Measurements from ENCODE around the gene LMTK3. TPM values are rescaled to one million over a fixed set of nuclear protein-coding genes. Genes with fewer than 3 reads are reported as not detected.

The LMTK3 gene
- total and polyA plus RNA-seq, 2 experiments from 2014 or later = 1.6 to 11.8 TPM

- TF ChIP-seq, protein P1, sequence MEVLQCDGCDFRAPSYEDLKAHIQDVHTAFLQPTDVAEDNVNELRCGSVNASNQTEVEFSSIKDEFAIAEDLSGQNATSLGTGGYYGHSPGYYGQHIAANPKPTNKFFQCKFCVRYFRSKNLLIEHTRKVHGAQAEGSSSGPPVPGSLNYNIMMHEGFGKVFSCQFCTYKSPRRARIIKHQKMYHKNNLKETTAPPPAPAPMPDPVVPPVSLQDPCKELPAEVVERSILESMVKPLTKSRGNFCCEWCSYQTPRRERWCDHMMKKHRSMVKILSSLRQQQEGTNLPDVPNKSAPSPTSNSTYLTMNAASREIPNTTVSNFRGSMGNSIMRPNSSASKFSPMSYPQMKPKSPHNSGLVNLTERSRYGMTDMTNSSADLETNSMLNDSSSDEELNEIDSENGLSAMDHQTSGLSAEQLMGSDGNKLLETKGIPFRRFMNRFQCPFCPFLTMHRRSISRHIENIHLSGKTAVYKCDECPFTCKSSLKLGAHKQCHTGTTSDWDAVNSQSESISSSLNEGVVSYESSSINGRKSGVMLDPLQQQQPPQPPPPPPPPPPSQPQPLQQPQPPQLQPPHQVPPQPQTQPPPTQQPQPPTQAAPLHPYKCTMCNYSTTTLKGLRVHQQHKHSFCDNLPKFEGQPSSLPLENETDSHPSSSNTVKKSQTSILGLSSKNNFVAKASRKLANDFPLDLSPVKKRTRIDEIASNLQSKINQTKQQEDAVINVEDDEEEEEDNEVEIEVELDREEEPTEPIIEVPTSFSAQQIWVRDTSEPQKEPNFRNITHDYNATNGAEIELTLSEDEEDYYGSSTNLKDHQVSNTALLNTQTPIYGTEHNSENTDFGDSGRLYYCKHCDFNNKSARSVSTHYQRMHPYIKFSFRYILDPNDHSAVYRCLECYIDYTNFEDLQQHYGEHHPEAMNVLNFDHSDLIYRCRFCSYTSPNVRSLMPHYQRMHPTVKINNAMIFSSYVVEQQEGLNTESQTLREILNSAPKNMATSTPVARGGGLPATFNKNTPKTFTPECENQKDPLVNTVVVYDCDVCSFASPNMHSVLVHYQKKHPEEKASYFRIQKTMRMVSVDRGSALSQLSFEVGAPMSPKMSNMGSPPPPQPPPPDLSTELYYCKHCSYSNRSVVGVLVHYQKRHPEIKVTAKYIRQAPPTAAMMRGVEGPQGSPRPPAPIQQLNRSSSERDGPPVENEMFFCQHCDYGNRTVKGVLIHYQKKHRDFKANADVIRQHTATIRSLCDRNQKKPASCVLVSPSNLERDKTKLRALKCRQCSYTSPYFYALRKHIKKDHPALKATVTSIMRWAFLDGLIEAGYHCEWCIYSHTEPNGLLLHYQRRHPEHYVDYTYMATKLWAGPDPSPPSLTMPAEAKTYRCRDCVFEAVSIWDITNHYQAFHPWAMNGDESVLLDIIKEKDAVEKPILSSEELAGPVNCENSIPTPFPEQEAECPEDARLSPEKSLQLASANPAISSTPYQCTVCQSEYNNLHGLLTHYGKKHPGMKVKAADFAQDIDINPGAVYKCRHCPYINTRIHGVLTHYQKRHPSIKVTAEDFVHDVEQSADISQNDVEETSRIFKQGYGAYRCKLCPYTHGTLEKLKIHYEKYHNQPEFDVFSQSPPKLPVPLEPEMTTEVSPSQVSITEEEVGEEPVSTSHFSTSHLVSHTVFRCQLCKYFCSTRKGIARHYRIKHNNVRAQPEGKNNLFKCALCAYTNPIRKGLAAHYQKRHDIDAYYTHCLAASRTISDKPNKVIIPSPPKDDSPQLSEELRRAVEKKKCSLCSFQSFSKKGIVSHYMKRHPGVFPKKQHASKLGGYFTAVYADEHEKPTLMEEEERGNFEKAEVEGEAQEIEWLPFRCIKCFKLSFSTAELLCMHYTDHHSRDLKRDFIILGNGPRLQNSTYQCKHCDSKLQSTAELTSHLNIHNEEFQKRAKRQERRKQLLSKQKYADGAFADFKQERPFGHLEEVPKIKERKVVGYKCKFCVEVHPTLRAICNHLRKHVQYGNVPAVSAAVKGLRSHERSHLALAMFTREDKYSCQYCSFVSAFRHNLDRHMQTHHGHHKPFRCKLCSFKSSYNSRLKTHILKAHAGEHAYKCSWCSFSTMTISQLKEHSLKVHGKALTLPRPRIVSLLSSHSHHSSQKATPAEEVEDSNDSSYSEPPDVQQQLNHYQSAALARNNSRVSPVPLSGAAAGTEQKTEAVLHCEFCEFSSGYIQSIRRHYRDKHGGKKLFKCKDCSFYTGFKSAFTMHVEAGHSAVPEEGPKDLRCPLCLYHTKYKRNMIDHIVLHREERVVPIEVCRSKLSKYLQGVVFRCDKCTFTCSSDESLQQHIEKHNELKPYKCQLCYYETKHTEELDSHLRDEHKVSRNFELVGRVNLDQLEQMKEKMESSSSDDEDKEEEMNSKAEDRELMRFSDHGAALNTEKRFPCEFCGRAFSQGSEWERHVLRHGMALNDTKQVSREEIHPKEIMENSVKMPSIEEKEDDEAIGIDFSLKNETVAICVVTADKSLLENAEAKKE (CRISPR knock-in tag; IDR thresholded peaks at IDR 0.05) = no peak
Observed at GRCh38 chr19:48461651-48461981, 50.0 kb downstream of the LMTK3 start (continued).

DNA sequence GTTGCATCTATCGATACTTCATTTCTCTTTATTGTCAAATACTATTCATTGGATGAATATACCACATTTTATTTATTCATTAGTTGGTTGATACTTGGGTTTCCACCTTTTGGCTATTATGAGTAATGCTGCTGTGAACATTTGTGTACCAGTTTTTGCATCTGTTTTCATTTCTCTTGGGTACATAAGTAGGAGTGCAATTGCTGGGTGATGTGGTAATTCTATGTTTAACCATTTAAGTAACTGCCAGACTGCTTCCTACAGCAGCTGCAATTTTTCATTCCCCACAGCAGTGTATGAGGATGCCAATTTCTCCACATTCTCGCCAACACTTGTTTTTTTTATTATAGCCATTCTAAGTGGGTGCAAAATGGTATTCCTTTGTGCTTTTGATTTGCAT, 53.6 kb downstream of the LMTK3 start:
- no peak overlapping the region for H2AFZ ChIP-seq
- H3K27ac ChIP-seq (ENCODE audit: low read depth) = no peak overlapping the region
- Mint-ChIP-seq H3K27ac (no peak overlapping the region), H3K4me3 (no peak overlapping the region), H3K4me1 (peaks cover 2% of the 10 kb centered on the region; the same call in 2 of the 3 replicates), H3K36me3 (ENCODE audit: low read depth) (peaks cover 47% of the 10 kb centered on the region), H3K9me3 (peaks cover 2% of the 10 kb centered on the region; the same call in 1 of the 3 replicates), H3K27me3 (ENCODE audit: insufficient read depth, low read depth, poor library complexity) (no peaks in the 10 kb centered on the region)
- H3K4me1 ChIP-seq (ENCODE audit: insufficient read depth) = peaks cover 3% of the 10 kb centered on the region; the same call in 1 of the 2 replicates
- ATAC-seq (no peak), DNase-seq (ENCODE audit: low spot score) (no peak)
- H3K79me2 ChIP-seq (replicated peaks; ENCODE audit: insufficient read depth) = no peaks in the 10 kb centered on the region
- peaks cover 6% of the 10 kb centered on the region for H4K20me1 ChIP-seq (replicated peaks; ENCODE audit: insufficient read depth)
- H3K36me3 ChIP-seq (ENCODE audit: insufficient read depth) = peaks cover 3% of the 10 kb centered on the region; the same call in 1 of the 2 replicates
- no peaks in the 10 kb centered on the region for H3K9me2 ChIP-seq (ENCODE audit: insufficient read depth)
- no peak overlapping the region for H3K4me2 ChIP-seq
- peaks cover 2% of the 10 kb centered on the region for H3F3A ChIP-seq (replicated peaks; ENCODE audit: low read depth)
- no peaks in the 10 kb centered on the region for H3K27me3 ChIP-seq (ENCODE audit: insufficient read depth)
- H3K4me3 ChIP-seq = no peak overlapping the region
- TF ChIP-seq CTCF (conservative IDR thresholded peaks at IDR 0.05; ENCODE audit: low read depth in 2 of 2) = no peak
- TF ChIP-seq POLR2AphosphoS5 (IDR thresholded peaks at IDR 0.05; ENCODE audit: low read depth) = no peak
- TF ChIP-seq ZNF114 (CRISPR knock-in tag; IDR thresholded peaks at IDR 0.05) = no peak
- TF ChIP-seq, protein P2, sequence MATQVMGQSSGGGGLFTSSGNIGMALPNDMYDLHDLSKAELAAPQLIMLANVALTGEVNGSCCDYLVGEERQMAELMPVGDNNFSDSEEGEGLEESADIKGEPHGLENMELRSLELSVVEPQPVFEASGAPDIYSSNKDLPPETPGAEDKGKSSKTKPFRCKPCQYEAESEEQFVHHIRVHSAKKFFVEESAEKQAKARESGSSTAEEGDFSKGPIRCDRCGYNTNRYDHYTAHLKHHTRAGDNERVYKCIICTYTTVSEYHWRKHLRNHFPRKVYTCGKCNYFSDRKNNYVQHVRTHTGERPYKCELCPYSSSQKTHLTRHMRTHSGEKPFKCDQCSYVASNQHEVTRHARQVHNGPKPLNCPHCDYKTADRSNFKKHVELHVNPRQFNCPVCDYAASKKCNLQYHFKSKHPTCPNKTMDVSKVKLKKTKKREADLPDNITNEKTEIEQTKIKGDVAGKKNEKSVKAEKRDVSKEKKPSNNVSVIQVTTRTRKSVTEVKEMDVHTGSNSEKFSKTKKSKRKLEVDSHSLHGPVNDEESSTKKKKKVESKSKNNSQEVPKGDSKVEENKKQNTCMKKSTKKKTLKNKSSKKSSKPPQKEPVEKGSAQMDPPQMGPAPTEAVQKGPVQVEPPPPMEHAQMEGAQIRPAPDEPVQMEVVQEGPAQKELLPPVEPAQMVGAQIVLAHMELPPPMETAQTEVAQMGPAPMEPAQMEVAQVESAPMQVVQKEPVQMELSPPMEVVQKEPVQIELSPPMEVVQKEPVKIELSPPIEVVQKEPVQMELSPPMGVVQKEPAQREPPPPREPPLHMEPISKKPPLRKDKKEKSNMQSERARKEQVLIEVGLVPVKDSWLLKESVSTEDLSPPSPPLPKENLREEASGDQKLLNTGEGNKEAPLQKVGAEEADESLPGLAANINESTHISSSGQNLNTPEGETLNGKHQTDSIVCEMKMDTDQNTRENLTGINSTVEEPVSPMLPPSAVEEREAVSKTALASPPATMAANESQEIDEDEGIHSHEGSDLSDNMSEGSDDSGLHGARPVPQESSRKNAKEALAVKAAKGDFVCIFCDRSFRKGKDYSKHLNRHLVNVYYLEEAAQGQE (IDR thresholded peaks at IDR 0.05; ENCODE audit: unreplicated experiment) = no peak
- no peak for TF ChIP-seq ZNF331 (CRISPR knock-in tag; IDR thresholded peaks at IDR 0.05; ENCODE audit: low read depth)
- TF ChIP-seq EZH2 (IDR thresholded peaks at IDR 0.05; ENCODE audit: low read depth, unreplicated experiment) = no peak

Data from GM23338 (cell line).